CD14-positive monocyte (primary cell): Measurements from ENCODE around the gene TMEM63C. TPM values are rescaled to one million over a fixed set of nuclear protein-coding genes. Genes with fewer than 3 reads are reported as not detected.

ENCODE experiments used
- DNase-seq, 3 donors: peaks; one replicate each; pipeline ENCODE4 v3.0.0-alpha.2; 2011 to 2022
- H2AFZ ChIP-seq: 2 replicates; pipeline ENCODE4 v1.6.0; 2012; ENCODE audit warnings: mild to moderate bottlenecking, low read depth, low read length, inconsistent platforms; ENCODE audit not compliant: insufficient read depth, poor library complexity, severe bottlenecking
- H3K27ac ChIP-seq, 2 donors: 1 replicate in 1 of 2; 2 replicates in 1 of 2; pipeline ENCODE4 v1.5.1; 2012 to 2013; ENCODE audit warnings: low read length in 2 of 2, control low read depth in 1 of 2, inconsistent platforms in 1 of 2, low read depth in 1 of 2, mild to moderate bottlenecking in 1 of 2
- H3K27me3 ChIP-seq, 2 donors: one replicate each; pipeline versions ENCODE4 v1.6.0 to v1.6.1; 2011 to 2013; ENCODE audit warnings: low read length in 2 of 2; ENCODE audit not compliant: control insufficient read depth in 2 of 2, insufficient read depth in 2 of 2
- H3K36me3 ChIP-seq, 2 donors: replicated peaks in 1 of 2; 1 replicate in 1 of 2; 2 replicates in 1 of 2; pipeline versions ENCODE4 v1.5.1 to v1.6.1; 2012 to 2013; ENCODE audit warnings: low read length in 2 of 2, control low read depth in 1 of 2, inconsistent platforms in 1 of 2, mild to moderate bottlenecking in 1 of 2; ENCODE audit not compliant: insufficient read depth in 2 of 2, control insufficient read depth in 1 of 2
- H3K4me1 ChIP-seq, 2 donors: 1 replicate in 1 of 2; 2 replicates in 1 of 2; pipeline versions ENCODE4 v1.5.1 to v1.6.1; 2012 to 2013; ENCODE audit warnings: low read length in 2 of 2, control low read depth in 1 of 2, inconsistent platforms in 1 of 2, mild to moderate bottlenecking in 1 of 2, moderate library complexity in 1 of 2; ENCODE audit not compliant: insufficient read depth in 2 of 2, control insufficient read depth in 1 of 2
- H3K4me2 ChIP-seq: replicated peaks from 2 replicates; pipeline ENCODE3; 2012; ENCODE audit warnings: low read length, moderate library complexity, mild to moderate bottlenecking; ENCODE audit not compliant: poor library complexity, severe bottlenecking; ENCODE audit errors: extremely low read depth
- H3K4me3 ChIP-seq, 3 experiments: fragments of 200-600 bp in 1 of 3; sonication (generic) in 1 of 3; replicated peaks in 1 of 3; 1 replicate in 2 of 3; 2 replicates in 1 of 3; pipeline ENCODE4 v1.5.1; 2011 to 2013; ENCODE audit warnings: low read length in 3 of 3, mild to moderate bottlenecking in 3 of 3, control low read depth in 2 of 3, low read depth in 2 of 3, inconsistent platforms in 1 of 3, moderate library complexity in 1 of 3
- H3K79me2 ChIP-seq: 2 replicates; pipeline ENCODE4 v1.6.0; 2012; ENCODE audit warnings: mild to moderate bottlenecking, control low read depth, inconsistent platforms, low read length, moderate library complexity; ENCODE audit not compliant: insufficient read depth
- H3K9ac ChIP-seq: 2 replicates; pipeline ENCODE4 v1.6.0; 2017; ENCODE audit warnings: low read length, mild to moderate bottlenecking; ENCODE audit not compliant: insufficient read depth, poor library complexity, severe bottlenecking
- H3K9me3 ChIP-seq, 2 donors: replicated peaks in 1 of 2; 1 replicate in 1 of 2; 2 replicates in 1 of 2; pipeline versions ENCODE4 v1.5.1 to v1.6.1; 2012 to 2013; ENCODE audit warnings: low read length in 2 of 2, control low read depth in 1 of 2; ENCODE audit not compliant: control insufficient read depth in 1 of 2, insufficient read depth in 1 of 2
- H4K20me1 ChIP-seq: 2 replicates; pipeline ENCODE4 v1.6.0; 2012; ENCODE audit warnings: mild to moderate bottlenecking, low read length, control low read depth, moderate library complexity; ENCODE audit not compliant: insufficient read depth
- H3K27ac Mint-ChIP-seq, 7 donors: one replicate each; pipeline ENCODE4 v1.8.0; 2020; ENCODE audit warnings: mild to moderate bottlenecking in 7 of 7, mixed read lengths in 7 of 7, moderate library complexity in 6 of 7, inconsistent platforms in 2 of 7
- H3K27me3 Mint-ChIP-seq, 3 donors: one replicate each; pipeline ENCODE4 v1.8.0; 2021 to 2022; ENCODE audit warnings: low read depth in 3 of 3, mild to moderate bottlenecking in 3 of 3, mixed read lengths in 3 of 3, moderate library complexity in 3 of 3, inconsistent platforms in 1 of 3
- H3K36me3 Mint-ChIP-seq, 2 donors: one replicate each; pipeline ENCODE4 v1.8.0; 2020; ENCODE audit warnings: mixed read lengths in 2 of 2, inconsistent platforms in 1 of 2, mild to moderate bottlenecking in 1 of 2
- H3K4me1 Mint-ChIP-seq: one replicate; pipeline ENCODE4 v1.8.0; 2020; ENCODE audit warnings: mild to moderate bottlenecking, mixed read lengths
- H3K4me3 Mint-ChIP-seq, 2 donors: one replicate each; pipeline ENCODE4 v1.8.0; 2020; ENCODE audit warnings: mild to moderate bottlenecking in 2 of 2, mixed read lengths in 2 of 2, moderate library complexity in 1 of 2
- H3K9me3 Mint-ChIP-seq, 7 donors: one replicate each; pipeline ENCODE4 v1.8.0; 2020 to 2022; ENCODE audit warnings: mixed read lengths in 7 of 7, mild to moderate bottlenecking in 6 of 7, moderate library complexity in 6 of 7, inconsistent platforms in 2 of 7
- WGBS: methylation state at CpG from one replicate; pipeline ENCODE4 v1.1.5; 2013; ENCODE audit warnings: missing lambda C conversion rate; ENCODE audit not compliant: insufficient coverage; 5-methylcytosine and 5-hydroxymethylcytosine counted together
- intact Hi-C, 2 donors: fragments of 100-400 bp; cut with micrococcal nuclease; formaldehyde crosslinking; loops; one replicate each; pipeline versions ENCODE4 v1.15.0 to v1.15.1; 2023
- polyA plus RNA-seq, 3 donors: library from polyadenylated mRNA; depleted of rRNA in 1 of 3; unstranded in 2 of 3; stranded (reverse) in 1 of 3; fragments of 300-500 nt in 2 of 3; fragments of >200 nt in 1 of 3; fragmentation: Illumina TruSeq in 2 of 3; gene quantifications; 1 replicate in 2 of 3; 2 replicates in 1 of 3; pipeline ENCODE4 v1.2.3, GENCODE V29; 2012 to 2021
- TF ChIP-seq, protein P1 (sequence below): fragments of 200-600 bp; IDR thresholded peaks from one replicate; pipeline ENCODE4 v1.8.0; 2022; ENCODE audit warnings: antibody characterized with exemption, mild to moderate bottlenecking

Gene TMEM63C
- polyA plus RNA-seq, 3 donors: 0.78 to 4.4 TPM; not detected in 1

- WGBS: no CpG with 5 or more reads among the region's 8 CpGs
- intact Hi-C loops: no loop called here
Observed at GRCh38 chr14:77256694-77257093, 75.1 kb downstream of the TMEM63C start.

GRCh38 chr14:77257700-77258099 lies 76.1 kb downstream of the TMEM63C start:
- Histone ChIP-seq H2AFZ (no peak overlapping the region), H3K9me3 (no peaks in the 10 kb centered on the region), H3K9ac (no peak overlapping the region), H4K20me1 (no peaks in the 10 kb centered on the region), H3K27ac (no peak overlapping the region), H3K4me1 (no peaks in the 10 kb centered on the region), H3K4me2 (no peak overlapping the region), H3K4me3 (no peak overlapping the region), H3K79me2 (no peaks in the 10 kb centered on the region), H3K36me3 (no peaks in the 10 kb centered on the region), H3K27me3 (no peaks in the 10 kb centered on the region)
- DNase-seq: no peak
- Mint-ChIP-seq H3K27ac (no peak overlapping the region), H3K4me1 (peaks cover 2% of the 10 kb centered on the region), H3K36me3 (no peaks in the 10 kb centered on the region), H3K9me3 (peaks cover 0 to 2% (median 0%) of the 10 kb centered on the region in 7 donors), H3K4me3 (no peak overlapping the region), H3K27me3 (peaks cover 2 to 19% (median 8%) of the 10 kb centered on the region in 3 donors)
- intact Hi-C loops: no loop called here
- TF ChIP-seq, protein P1, sequence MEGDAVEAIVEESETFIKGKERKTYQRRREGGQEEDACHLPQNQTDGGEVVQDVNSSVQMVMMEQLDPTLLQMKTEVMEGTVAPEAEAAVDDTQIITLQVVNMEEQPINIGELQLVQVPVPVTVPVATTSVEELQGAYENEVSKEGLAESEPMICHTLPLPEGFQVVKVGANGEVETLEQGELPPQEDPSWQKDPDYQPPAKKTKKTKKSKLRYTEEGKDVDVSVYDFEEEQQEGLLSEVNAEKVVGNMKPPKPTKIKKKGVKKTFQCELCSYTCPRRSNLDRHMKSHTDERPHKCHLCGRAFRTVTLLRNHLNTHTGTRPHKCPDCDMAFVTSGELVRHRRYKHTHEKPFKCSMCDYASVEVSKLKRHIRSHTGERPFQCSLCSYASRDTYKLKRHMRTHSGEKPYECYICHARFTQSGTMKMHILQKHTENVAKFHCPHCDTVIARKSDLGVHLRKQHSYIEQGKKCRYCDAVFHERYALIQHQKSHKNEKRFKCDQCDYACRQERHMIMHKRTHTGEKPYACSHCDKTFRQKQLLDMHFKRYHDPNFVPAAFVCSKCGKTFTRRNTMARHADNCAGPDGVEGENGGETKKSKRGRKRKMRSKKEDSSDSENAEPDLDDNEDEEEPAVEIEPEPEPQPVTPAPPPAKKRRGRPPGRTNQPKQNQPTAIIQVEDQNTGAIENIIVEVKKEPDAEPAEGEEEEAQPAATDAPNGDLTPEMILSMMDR: no peak
- 97% methylated on average over 10 of the region's 10 CpGs for WGBS

More at GRCh38 chr14:77256694-77257093, 75.1 kb downstream of the TMEM63C start:
- H3K27ac Mint-ChIP-seq: no peak overlapping the region
- no peak overlapping the region for H3K27ac ChIP-seq
- H3K4me1 Mint-ChIP-seq: peaks cover 2% of the 10 kb centered on the region
- H4K20me1 ChIP-seq: no peaks in the 10 kb centered on the region
- no peak overlapping the region for H3K4me3 ChIP-seq
- DNase-seq: no peak
- H3K27me3 ChIP-seq: no peaks in the 10 kb centered on the region
- H3K9me3 ChIP-seq: no peaks in the 10 kb centered on the region
- H3K4me1 ChIP-seq: no peaks in the 10 kb centered on the region
- H3K4me3 Mint-ChIP-seq: no peak overlapping the region
- H3K4me2 ChIP-seq: no peak overlapping the region
- H3K9me3 Mint-ChIP-seq: peaks cover 0 to 2% (median 0%) of the 10 kb centered on the region in 7 donors
- H3K36me3 ChIP-seq: no peaks in the 10 kb centered on the region
- H3K79me2 ChIP-seq: no peaks in the 10 kb centered on the region
- H2AFZ ChIP-seq: no peak overlapping the region
- H3K9ac ChIP-seq: no peak overlapping the region
- TF ChIP-seq, protein P1: no peak
- H3K36me3 Mint-ChIP-seq: no peaks in the 10 kb centered on the region
- H3K27me3 Mint-ChIP-seq: peaks cover 6 to 16% (median 9%) of the 10 kb centered on the region in 3 donors
